GM19468 (cell line): ENCODE data around the gene KAT2A.
"Not testable (repeated sequence)": the region's sequence is repeated elsewhere in the genome, so short reads cannot be mapped to it uniquely, and the experiment has no call there.

Experiments used
- ATAC-seq: cut with Tn5 transposase; IDR thresholded peaks from one replicate; pipeline ENCODE4 v1.9.1; 2021; ENCODE audit warnings: mild to moderate bottlenecking, moderate library complexity, moderate number of reproducible peaks; ENCODE audit not compliant: unreplicated experiment; ENCODE audit errors: extremely low read depth

Gene KAT2A

GRCh38 chr17:42120770-42121769 lies at the start of gene KAT2A:
TSS of gene KAT2A (minus strand) at chr17:42121367. CDS start at chr17:42121304, 63 bp downstream.
- ATAC-seq = no peak

- ATAC-seq = no peak
These were observed 48.2 kb upstream of the KAT2A start for GRCh38 chr17:42169351-42169750.

GRCh38 chr17:42167807-42168206 lies 46.6 kb upstream of the KAT2A start:
- no peak for ATAC-seq

GRCh38 chr17:42166196-42166763 lies 45.1 kb upstream of the KAT2A start:
- no peak for ATAC-seq

GRCh38 chr17:42165751-42166150 lies 44.6 kb upstream of the KAT2A start:
- ATAC-seq = no peak

GRCh38 chr17:42163696-42164407 lies 42.7 kb upstream of the KAT2A start:
- no peak for ATAC-seq

- ATAC-seq = no peak
These were observed 41.9 kb upstream of the KAT2A start for GRCh38 chr17:42163113-42163512.

GRCh38 chr17:42160531-42160910 lies 39.4 kb upstream of the KAT2A start:
- no peak for ATAC-seq

GRCh38 chr17:42159796-42160530 lies 38.8 kb upstream of the KAT2A start:
- ATAC-seq = no peak

- no peak for ATAC-seq
These were observed 34.5 kb upstream of the KAT2A start for GRCh38 chr17:42155614-42156045.

GRCh38 chr17:42153919-42154742 lies 33.0 kb upstream of the KAT2A start:
- ATAC-seq = no peak

GRCh38 chr17:42146911-42147607 lies 25.9 kb upstream of the KAT2A start:
- no peak for ATAC-seq

- ATAC-seq = not testable (repeated sequence)
These were observed 22.0 kb upstream of the KAT2A start for GRCh38 chr17:42143138-42143537.

- no peak for ATAC-seq
These were observed 21.3 kb upstream of the KAT2A start for GRCh38 chr17:42142371-42142896.

- no peak for ATAC-seq
These were observed 20.2 kb upstream of the KAT2A start for GRCh38 chr17:42141382-42141781.

- not testable (repeated sequence) for ATAC-seq
These were observed 19.5 kb upstream of the KAT2A start for GRCh38 chr17:42140690-42141089.

- no peak for ATAC-seq
These were observed 17.8 kb upstream of the KAT2A start for GRCh38 chr17:42138749-42139492.

- ATAC-seq = no peak
These were observed 15.5 kb upstream of the KAT2A start for GRCh38 chr17:42136654-42137051.
